Esophagus mucosa (tissue), 1 donor: ENCODE results near the gene APBA1. TPM values are rescaled to one million over a fixed set of nuclear protein-coding genes. Genes with fewer than 3 reads are reported as not detected.
"Not testable (repeated sequence)": the region's sequence is repeated elsewhere in the genome, so short reads cannot be mapped to it uniquely, and the experiment has no call there.

ENCODE experiments used
- ATAC-seq: fragments of 200-7000 bp; cut with Tn5 transposase; one replicate; pipeline ENCODE4 v1.9.1; 2020
- total RNA-seq: library from RNA; stranded (reverse); gene quantifications from one replicate; pipeline ENCODE4 v1.2.4, GENCODE V29; 2023
- donor health status: DM: yes; HTN: yes; CAD: no.

Gene APBA1
- total RNA-seq, 1 donor from 2014 or later = 0.76 TPM

GRCh38 chr9:69439654-69440053, 232.5 kb downstream of the APBA1 start:
- ATAC-seq = not testable (repeated sequence)

DNA sequence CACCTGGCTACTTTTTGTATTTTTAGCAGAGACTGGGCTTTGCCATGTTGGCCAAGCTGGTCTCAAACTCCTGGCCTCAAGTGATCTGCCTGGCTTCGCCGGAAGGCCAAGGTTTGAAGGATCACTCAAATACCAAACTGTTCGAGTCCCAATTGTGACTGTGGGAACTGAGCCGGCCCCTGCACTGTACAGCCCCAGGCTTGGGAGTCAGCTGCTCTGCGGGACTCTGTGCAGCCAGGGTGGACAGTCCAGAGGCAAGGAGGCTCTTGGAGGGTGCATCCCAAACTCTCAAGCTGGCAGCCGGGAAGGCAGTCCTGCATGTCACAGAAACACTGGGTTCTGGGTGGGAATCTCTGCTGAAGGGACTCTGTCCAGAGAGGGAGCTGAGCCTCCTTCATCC, 238.2 kb downstream of the APBA1 start:
- ATAC-seq = no peak

- ATAC-seq = peak; percentile 55
Measured at GRCh38 chr9:69433392-69433791, 238.8 kb downstream of the APBA1 start.

- ATAC-seq = no peak
Measured at GRCh38 chr9:69432623-69433022, 239.5 kb downstream of the APBA1 start.

DNA sequence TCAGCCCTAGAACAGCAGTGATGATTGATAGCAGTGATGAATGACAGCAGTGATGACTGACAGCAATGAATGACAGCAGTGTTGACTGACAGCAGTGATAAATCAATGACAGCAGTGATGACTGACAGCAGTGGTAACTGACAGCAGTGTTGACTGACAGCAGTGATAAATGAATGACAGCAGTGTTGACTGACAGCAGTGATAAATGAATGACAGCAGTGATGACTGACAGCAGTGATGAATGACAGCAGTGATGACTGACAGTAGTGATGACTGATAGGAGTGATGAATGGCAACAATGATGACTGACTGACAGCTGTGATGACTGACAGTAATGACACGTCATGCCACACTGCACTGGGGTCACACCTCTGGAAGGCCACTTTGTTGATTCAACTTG, 240.4 kb downstream of the APBA1 start:
- ATAC-seq = no peak

DNA sequence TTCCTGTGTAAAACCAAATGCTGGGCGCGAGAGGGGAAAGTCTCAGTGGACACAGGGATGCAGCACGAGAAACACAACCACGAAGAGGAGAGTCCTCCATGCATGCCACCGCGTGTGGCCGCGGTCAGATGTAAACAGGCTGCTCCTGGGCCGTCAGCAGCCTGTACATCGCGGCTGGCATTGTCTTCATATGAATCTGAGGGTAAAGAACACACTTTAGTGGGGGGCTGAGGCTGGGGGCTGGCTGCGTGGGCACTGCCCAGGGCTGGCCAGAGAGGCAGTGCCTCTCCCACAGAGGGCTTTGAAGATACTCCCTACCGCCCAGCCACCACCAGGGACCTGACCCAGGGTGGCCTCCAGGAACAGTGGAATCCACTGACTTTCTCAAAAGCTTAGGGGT, 241.0 kb downstream of the APBA1 start:
- ATAC-seq = no peak

GRCh38 chr9:69430206-69430605, 242.0 kb downstream of the APBA1 start:
- no peak for ATAC-seq

DNA sequence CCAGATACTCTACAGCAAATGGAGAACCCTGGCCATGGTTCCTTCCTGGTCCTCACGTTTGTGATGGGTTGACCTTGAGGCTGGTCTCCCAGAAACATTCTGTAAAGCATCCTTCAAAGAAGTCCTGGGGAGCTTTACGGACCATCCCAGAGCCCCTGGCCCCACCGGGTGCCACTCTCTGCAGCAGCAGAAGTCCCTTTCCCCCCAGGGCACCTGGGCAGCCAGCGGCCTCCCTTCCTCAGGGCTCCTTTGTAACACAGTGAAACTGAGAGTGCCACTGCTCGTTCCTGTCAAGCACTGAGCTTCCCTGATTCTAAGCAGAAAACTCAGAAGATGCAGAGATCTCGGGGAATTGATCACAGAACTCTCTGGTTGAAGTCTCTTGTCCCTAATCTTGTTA, 242.9 kb downstream of the APBA1 start:
- no peak for ATAC-seq

GRCh38 chr9:69428017-69428785, 244.0 kb downstream of the APBA1 start:
- no peak for ATAC-seq

GRCh38 chr9:69427286-69427685, 244.9 kb downstream of the APBA1 start:
- no peak for ATAC-seq

GRCh38 chr9:69425136-69425801, 246.9 kb downstream of the APBA1 start:
- no peak for ATAC-seq

GRCh38 chr9:69421908-69422801, 250.0 kb downstream of the APBA1 start:
- peak; percentile 67 for ATAC-seq

DNA sequence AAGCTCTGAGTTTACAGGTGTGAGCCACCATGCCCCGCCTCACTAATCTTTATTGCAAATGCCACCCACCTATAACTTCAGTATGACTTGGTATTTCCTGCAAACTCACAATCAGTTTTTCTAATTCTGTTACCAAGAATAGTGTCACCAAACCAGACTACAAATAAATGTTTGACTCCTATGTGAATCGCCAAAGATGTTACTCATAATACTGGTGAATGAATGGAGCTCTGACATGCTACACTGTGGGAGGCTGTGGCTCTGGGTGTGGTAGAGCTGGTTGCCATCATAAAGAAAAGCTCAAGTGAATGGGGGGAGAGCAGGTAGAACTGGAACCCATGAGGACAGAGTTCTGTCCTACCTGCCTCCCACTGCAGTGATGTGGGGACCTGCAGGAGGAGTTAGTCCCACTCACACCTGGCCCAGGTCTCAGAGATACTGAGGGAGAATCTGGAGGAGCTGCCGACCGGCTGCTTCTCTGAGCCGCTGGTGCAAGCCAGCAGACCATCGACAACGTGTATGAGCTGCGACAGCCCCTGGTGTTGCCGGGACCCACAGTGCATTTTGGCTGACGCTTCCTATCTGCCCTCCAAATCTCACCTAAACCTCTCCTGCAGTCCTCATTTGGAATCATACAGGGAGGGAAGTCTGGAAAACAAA, 251.4 kb downstream of the APBA1 start:
- ATAC-seq = peak; percentile 36

GRCh38 chr9:69412741-69413150, 259.4 kb downstream of the APBA1 start:
- peak; percentile 20 for ATAC-seq

DNA sequence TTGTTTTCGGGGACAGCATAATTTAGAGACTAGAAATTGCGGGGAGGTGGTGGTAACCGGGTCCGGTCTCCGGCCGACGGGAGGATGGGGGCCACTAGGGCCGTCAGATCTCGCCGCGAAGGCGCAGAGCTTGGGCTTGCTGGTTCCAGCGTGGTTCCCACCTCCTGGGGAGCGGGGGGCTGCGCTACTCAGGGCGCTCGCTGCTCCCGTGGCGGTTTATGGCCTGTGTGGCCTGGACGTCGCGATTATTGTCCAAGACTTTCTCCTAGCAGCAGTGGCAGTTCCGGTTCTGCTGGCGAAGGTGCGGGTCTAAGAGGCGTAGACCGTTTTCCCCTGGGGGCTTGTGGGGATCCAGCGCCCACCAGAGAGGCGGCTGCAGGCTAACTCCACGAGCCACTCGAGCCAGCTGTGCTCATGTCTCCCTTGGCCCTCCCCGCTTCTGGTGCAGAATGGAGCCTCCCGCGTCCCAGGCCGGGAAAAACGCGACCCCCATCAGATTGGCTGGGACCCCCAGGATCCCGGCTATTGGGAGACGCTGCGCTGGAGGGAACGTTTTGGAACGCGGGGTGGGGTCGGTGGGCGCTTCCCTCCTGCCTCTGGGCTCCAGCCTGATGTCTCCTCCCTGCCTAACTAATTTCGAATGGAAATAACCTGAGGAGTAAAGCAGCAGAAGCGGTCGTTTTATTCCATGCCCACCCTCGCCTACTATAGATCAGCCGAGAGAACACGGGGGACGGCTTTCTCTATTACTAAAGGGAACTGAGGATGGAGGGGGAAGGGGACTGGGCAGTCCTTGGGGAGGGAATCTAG, 260.0 kb downstream of the APBA1 start:
- ATAC-seq = no peak

DNA sequence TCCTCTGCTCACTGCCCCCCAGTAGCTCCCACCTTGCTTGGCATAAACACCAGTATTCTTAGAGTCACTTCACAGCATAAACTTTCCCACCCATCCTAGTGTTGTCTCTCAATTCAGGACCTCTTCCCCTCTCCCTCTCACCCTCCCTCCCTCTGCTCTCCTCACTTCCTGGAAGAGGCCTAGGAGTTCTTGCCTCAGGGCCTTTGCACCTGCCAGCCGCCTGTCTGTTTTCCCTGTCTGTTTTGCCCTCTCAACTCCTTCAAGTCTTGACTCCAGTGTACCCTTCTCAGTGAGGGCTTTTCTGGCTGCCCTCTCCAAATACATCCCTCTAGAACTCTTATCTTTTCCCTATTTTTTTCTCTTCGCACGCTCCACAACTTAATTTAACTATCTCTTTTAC, 260.9 kb downstream of the APBA1 start:
- no peak for ATAC-seq

DNA sequence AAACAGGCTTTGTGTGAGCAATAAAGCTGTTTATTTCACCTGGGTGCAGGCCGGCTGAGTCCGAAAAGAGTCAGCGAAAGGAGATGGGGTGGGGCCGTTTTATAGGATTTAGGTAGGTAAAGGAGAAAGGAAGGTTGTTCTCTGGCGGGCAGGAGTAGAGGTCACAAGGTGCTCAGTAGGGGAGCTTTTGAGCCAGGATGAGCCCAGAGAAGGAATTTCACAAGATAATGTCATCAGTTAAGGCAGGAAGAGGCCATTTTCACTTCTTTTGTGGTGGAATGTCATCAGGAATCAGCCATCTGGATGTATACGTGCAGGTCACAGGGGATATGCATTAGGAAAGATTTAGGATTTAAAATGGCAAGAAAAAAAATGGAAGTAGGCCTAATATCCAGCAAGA, 262.2 kb downstream of the APBA1 start:
- ATAC-seq = not testable (repeated sequence)

- peak; percentile 88 for ATAC-seq
Measured at GRCh38 chr9:69400470-69400869, 271.7 kb downstream of the APBA1 start.

GRCh38 chr9:69397384-69398214, 274.6 kb downstream of the APBA1 start:
- no peak for ATAC-seq

DNA sequence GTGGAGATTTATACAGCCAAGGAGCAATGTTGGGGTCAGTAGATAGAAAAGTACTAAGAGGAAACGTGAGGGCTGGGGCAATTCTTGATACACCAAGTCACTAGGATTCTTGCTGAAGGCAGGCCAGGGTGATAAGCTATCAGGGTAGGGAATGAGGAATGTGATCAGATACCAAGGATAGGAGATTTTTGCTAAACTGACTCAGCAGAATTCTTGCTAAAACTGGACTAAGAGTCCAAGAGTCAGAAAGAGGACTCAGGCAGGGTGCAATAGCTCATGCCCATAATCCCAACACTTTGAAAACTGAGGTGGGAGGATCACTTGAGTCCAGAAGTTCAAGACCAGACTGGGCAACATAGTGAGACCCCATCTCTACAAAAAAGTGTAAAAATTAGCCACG, 275.4 kb downstream of the APBA1 start:
- no peak for ATAC-seq

GRCh38 chr9:69395718-69396117, 276.5 kb downstream of the APBA1 start:
- no peak for ATAC-seq
